Muscle layer of colon (tissue), 2 donors: ENCODE results near the gene DOK4.

Experiments
- H3K27ac ChIP-seq: one replicate; pipeline ENCODE4 v1.7.0; 2013; ENCODE audit warnings: low read depth, mild to moderate bottlenecking, low read length, moderate library complexity
- H3K27me3 ChIP-seq, 2 donors: one replicate each; pipeline ENCODE4 v1.7.0; 2013; ENCODE audit warnings: low read length in 2 of 2, mild to moderate bottlenecking in 2 of 2; ENCODE audit not compliant: insufficient read depth in 2 of 2, control insufficient read depth in 1 of 2
- H3K36me3 ChIP-seq: one replicate; pipeline ENCODE4 v1.7.0; 2013; ENCODE audit warnings: mild to moderate bottlenecking, low read length; ENCODE audit not compliant: insufficient read depth
- H3K4me1 ChIP-seq: one replicate; pipeline ENCODE4 v1.7.0; 2013; ENCODE audit warnings: mild to moderate bottlenecking, low read length; ENCODE audit not compliant: insufficient read depth
- H3K4me3 ChIP-seq, 2 donors: one replicate each; pipeline ENCODE4 v1.7.0; 2013; ENCODE audit warnings: low read length in 2 of 2, low read depth in 1 of 2, mild to moderate bottlenecking in 1 of 2, moderate library complexity in 1 of 2
- H3K9ac ChIP-seq: one replicate; pipeline ENCODE4 v1.7.0; 2013; ENCODE audit warnings: low read length
- H3K9me3 ChIP-seq: one replicate; pipeline ENCODE4 v1.7.0; 2013; ENCODE audit warnings: mild to moderate bottlenecking, low read length
- donor health status: abdominal sarcoma.
- donor health status: Adenocarcinoma of cecum.

DOK4 gene

GRCh38 chr16:57517397-57518367, 31.4 kb upstream of the DOK4 start:
- Histone ChIP-seq H3K4me1 (peaks cover 6% of the 10 kb centered on the region), H3K27me3 (no peaks in the 10 kb centered on the region), H3K36me3 (peaks cover 31% of the 10 kb centered on the region), H3K27ac (no peak overlapping the region), H3K9ac (no peak overlapping the region), H3K9me3 (no peaks in the 10 kb centered on the region), H3K4me3 (no peak overlapping the region)

- Histone ChIP-seq H3K9ac (no peak overlapping the region), H3K36me3 (peaks cover 29% of the 10 kb centered on the region), H3K27me3 (no peaks in the 10 kb centered on the region), H3K4me1 (peaks cover 6% of the 10 kb centered on the region), H3K27ac (no peak overlapping the region), H3K4me3 (no peak overlapping the region), H3K9me3 (no peaks in the 10 kb centered on the region)
These were observed 30.5 kb upstream of the DOK4 start for GRCh38 chr16:57516773-57517172.

GRCh38 chr16:57516176-57516725, 30.0 kb upstream of the DOK4 start:
- Histone ChIP-seq H3K9me3 (no peaks in the 10 kb centered on the region), H3K27me3 (no peaks in the 10 kb centered on the region), H3K36me3 (peaks cover 27% of the 10 kb centered on the region), H3K9ac (no peak overlapping the region), H3K4me3 (no peak overlapping the region), H3K27ac (no peak overlapping the region), H3K4me1 (peaks cover 6% of the 10 kb centered on the region)

GRCh38 chr16:57514791-57515600, 28.7 kb upstream of the DOK4 start:
- Histone ChIP-seq H3K9ac (no peak overlapping the region), H3K4me1 (peaks cover 6% of the 10 kb centered on the region), H3K27ac (no peak overlapping the region), H3K27me3 (no peaks in the 10 kb centered on the region), H3K36me3 (peaks cover 27% of the 10 kb centered on the region), H3K9me3 (no peaks in the 10 kb centered on the region), H3K4me3 (no peak overlapping the region)

GRCh38 chr16:57514371-57514770, 28.1 kb upstream of the DOK4 start:
- Histone ChIP-seq H3K4me1 (peaks cover 6% of the 10 kb centered on the region), H3K9me3 (no peaks in the 10 kb centered on the region), H3K27ac (no peak overlapping the region), H3K9ac (no peak overlapping the region), H3K27me3 (no peaks in the 10 kb centered on the region), H3K4me3 (no peak overlapping the region), H3K36me3 (peaks cover 25% of the 10 kb centered on the region)

- no peak overlapping the region for H3K9ac ChIP-seq
- H3K27ac ChIP-seq = peak overlapping the region; percentile 20
- H3K36me3 ChIP-seq = peaks cover 17% of the 10 kb centered on the region
- H3K4me1 ChIP-seq = peaks cover 6% of the 10 kb centered on the region
- H3K9me3 ChIP-seq = no peaks in the 10 kb centered on the region
- no peaks in the 10 kb centered on the region for H3K27me3 ChIP-seq
- no peak overlapping the region for H3K4me3 ChIP-seq
These were observed 27.2 kb upstream of the DOK4 start for GRCh38 chr16:57513371-57514102.

- Histone ChIP-seq H3K27ac (no peak overlapping the region), H3K9ac (no peak overlapping the region), H3K4me3 (no peak overlapping the region), H3K4me1 (peaks cover 6% of the 10 kb centered on the region), H3K36me3 (peaks cover 12% of the 10 kb centered on the region), H3K27me3 (no peaks in the 10 kb centered on the region), H3K9me3 (no peaks in the 10 kb centered on the region)
These were observed 26.2 kb upstream of the DOK4 start for GRCh38 chr16:57512296-57513001.

GRCh38 chr16:57510016-57510871, 24.0 kb upstream of the DOK4 start:
- Histone ChIP-seq H3K4me3 (no peak overlapping the region), H3K36me3 (no peaks in the 10 kb centered on the region), H3K27ac (no peak overlapping the region), H3K9me3 (no peaks in the 10 kb centered on the region), H3K9ac (no peak overlapping the region), H3K4me1 (peaks cover 6% of the 10 kb centered on the region), H3K27me3 (peaks cover 0 to 4% of the 10 kb centered on the region in 2 donors)

GRCh38 chr16:57509231-57509923, 23.1 kb upstream of the DOK4 start:
- Histone ChIP-seq H3K27me3 (peaks cover 0 to 4% of the 10 kb centered on the region in 2 donors), H3K4me3 (no peak overlapping the region), H3K9me3 (no peaks in the 10 kb centered on the region), H3K36me3 (no peaks in the 10 kb centered on the region), H3K27ac (no peak overlapping the region), H3K4me1 (peaks cover 6% of the 10 kb centered on the region), H3K9ac (no peak overlapping the region)
